HEK293 (cell line): ENCODE measurements around the gene WFDC12.

Experiments used
- CTCF ChIP-seq: fragments of 450-650 bp; formaldehyde crosslinking; IDR thresholded peaks from 2 replicates; pipeline ENCODE4 v1.5.1; 2016; ENCODE audit warnings: missing biosample characterization, missing genetic modification characterization
- MZF1 ChIP-seq: fragments of 450-650 bp; formaldehyde crosslinking; IDR thresholded peaks from 2 replicates; pipeline ENCODE4 v1.5.1; 2017; ENCODE audit warnings: missing biosample characterization, missing genetic modification characterization, borderline replicate concordance
- REST ChIP-seq: fragments of 450-650 bp; formaldehyde crosslinking; IDR thresholded peaks from 2 replicates; pipeline ENCODE4 v1.5.1; 2016; ENCODE audit warnings: missing biosample characterization, missing genetic modification characterization
- SCRT2 ChIP-seq: fragments of 450-650 bp; formaldehyde crosslinking; IDR thresholded peaks from 2 replicates; pipeline ENCODE4 v1.5.1; 2016; ENCODE audit warnings: missing biosample characterization, missing genetic modification characterization
- YY1 ChIP-seq: fragments of 450-650 bp; formaldehyde crosslinking; IDR thresholded peaks from 2 replicates; pipeline ENCODE4 v1.5.1; 2018; ENCODE audit warnings: missing biosample characterization, missing genetic modification characterization
- ZBTB1 ChIP-seq: fragments of 450-650 bp; formaldehyde crosslinking; IDR thresholded peaks from 2 replicates; pipeline ENCODE4 v1.5.1; 2016; ENCODE audit warnings: missing biosample characterization, missing genetic modification characterization
- ZBTB7A ChIP-seq: fragments of 450-650 bp; formaldehyde crosslinking; IDR thresholded peaks from 2 replicates; pipeline ENCODE4 v1.5.1; 2016; ENCODE audit warnings: low read depth, missing biosample characterization, missing genetic modification characterization
- ZNF18 ChIP-seq: fragments of 450-650 bp; formaldehyde crosslinking; IDR thresholded peaks from 2 replicates; pipeline ENCODE4 v1.5.1; 2016; ENCODE audit warnings: missing biosample characterization, missing genetic modification characterization
- ZNF2 ChIP-seq: fragments of 450-650 bp; formaldehyde crosslinking; IDR thresholded peaks from 2 replicates; pipeline ENCODE4 v1.5.1; 2016; ENCODE audit warnings: missing biosample characterization, missing genetic modification characterization
- ZNF404 ChIP-seq: fragments of 450-650 bp; formaldehyde crosslinking; IDR thresholded peaks from 2 replicates; pipeline ENCODE4 v1.5.1; 2017; ENCODE audit warnings: missing biosample characterization, missing genetic modification characterization
- ZNF629 ChIP-seq: fragments of 450-650 bp; formaldehyde crosslinking; IDR thresholded peaks from 2 replicates; pipeline ENCODE4 v1.5.1; 2017; ENCODE audit warnings: missing biosample characterization, missing genetic modification characterization
- ZNF768 ChIP-seq: fragments of 450-650 bp; formaldehyde crosslinking; IDR thresholded peaks from 2 replicates; pipeline ENCODE4 v1.5.1; 2018; ENCODE audit warnings: missing biosample characterization, mild to moderate bottlenecking, missing genetic modification characterization

GRCh38 chr20:45094864-45095574, 29.2 kb downstream of the WFDC12 start:
- no peak for TF ChIP-seq CTCF (tag by site-specific recombination)
- TF ChIP-seq ZBTB7A, result no peak
- TF ChIP-seq ZBTB1, result no peak
- TF ChIP-seq ZNF18 (tag by site-specific recombination), result no peak
- TF ChIP-seq ZNF768 (tag by site-specific recombination), result no peak
- TF ChIP-seq ZNF2 (tag by site-specific recombination), result no peak
- TF ChIP-seq YY1 (tag by site-specific recombination), result no peak
- TF ChIP-seq ZNF404 (tag by site-specific recombination), result no peak
- TF ChIP-seq ZNF629, result no peak
- TF ChIP-seq MZF1 (tag by site-specific recombination), result no peak
- TF ChIP-seq SCRT2 (tag by site-specific recombination), result no peak
- no peak for TF ChIP-seq REST
